ENCODE data around the gene PALM3.
"Not testable (repeated sequence)": the region's sequence is repeated elsewhere in the genome, so short reads cannot be mapped to it uniquely, and the experiment has no call there.

Gene PALM3

DNA sequence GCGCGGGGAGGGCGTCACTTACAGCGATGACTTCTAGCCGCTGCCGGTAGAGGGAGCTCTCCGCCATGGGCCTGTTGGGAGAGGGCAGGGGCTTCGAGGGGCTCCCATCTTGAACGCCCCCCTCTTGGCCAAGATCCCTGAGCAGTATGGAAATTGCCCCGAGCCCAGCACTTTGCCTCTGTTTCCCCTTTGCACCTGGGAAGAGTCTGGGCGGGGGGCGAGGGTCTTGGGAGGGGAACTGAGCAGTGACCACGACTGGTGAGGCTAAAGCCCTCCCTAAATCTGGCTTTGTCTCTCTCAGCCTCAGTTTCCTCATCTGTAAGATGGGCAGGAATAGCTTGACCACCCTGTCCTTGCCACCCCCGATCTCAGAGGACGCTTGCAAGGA, 2.8 kb downstream of the PALM3 start:
- DNase-seq, result no peak

DNA sequence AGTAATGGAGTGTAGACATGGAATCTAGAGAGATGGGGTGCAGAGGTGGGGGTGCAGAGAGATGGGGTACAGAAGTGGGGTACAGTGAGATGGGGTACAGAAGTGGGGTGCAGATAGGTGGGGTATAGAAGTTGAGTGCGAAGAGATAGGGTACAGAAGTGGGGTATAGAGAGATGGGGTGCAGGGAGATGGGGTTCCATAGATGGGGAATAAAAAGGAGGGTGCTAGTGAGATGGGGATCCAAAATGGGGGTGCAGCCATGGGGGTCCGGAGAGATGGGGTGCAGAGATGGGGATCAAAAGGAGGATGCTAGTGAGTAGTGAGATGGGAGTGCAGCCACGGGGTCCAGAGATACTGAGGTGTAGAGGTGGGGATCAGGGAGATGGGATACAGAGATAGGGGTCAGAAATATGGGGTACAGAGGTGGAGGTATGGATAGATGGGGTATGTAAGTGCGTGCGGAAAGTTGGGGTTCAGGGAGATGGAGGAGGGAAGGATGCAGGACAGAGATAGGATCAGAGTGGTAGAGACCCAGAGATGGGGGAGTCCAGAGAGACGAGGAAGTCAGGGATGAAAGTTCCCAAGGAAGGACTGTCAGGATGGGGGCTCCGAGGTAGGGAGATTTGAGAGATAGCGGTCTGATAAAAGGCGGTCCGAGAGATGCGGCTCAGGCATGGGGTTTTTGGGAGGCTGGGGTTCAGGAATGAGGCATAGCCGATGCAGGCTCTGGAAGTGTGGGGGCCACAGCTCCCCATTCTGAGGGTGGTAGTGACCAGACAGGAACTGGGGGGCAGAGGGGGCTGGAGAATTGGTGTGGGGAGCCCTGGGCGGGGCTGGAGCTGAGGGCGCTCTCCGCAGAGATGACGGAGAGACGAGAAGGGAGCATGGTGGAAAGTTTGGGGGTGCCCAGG, 3.4 kb downstream of the PALM3 start:
- DNase-seq, result no peak

DNA sequence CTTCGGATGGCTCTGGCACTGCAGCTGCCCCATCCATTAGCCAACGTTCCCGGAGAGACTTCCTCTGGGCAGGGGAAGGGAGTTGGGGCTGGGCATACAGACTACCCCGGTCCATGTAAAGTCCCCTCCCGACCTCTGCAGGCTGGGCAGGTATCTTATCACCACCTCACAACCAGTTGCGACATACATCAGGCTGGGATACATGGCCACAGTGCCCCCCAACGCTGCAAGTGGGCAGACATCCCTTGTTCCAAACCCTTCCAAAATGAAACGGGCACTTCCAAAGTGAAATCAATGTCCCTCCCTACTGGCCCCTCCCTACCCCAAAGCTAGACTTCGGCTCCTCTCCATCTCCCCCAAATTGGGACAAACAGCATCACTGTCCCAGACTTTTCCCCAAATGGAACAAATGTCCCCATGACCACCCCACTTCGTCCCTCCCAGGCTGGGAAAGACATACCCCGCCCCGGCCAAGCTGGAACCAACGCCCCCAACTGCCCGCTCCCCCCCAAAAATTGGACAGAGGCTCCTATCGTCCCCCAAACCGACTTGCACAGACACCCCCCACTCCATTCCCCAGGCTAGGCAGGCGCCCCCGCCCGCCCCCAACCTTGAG, 5.0 kb downstream of the PALM3 start:
- no peak for DNase-seq

DNA sequence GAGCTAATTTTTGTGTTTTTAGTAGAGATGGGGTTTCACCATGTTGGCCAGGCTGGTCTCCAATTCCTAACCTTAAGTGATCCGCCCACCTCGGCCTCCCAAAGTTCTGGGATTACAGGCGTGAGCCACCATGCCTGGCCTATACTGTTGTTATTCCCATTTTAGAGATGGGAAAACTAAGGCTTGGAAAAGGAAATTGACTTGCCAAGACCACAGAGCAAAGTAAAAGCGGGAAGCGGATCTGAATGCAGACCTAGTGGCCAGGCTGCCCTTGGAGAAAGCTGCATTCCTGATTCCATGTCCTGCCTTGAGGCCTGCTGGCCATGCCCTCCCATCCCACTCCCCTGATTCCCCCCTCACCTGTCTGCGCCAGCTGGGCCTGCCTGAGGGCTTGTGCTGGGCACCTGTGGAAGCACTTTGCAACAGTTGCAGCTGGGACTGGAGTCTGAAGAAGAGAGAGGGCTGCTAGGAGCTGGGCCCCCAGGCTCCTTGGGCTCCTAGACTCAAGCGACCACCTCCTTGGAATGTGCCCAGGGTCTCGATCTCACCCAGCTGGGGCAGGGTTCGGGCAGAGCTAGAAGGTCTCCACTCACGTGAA, 5.7 kb downstream of the PALM3 start:
- no peak for DNase-seq

DNA sequence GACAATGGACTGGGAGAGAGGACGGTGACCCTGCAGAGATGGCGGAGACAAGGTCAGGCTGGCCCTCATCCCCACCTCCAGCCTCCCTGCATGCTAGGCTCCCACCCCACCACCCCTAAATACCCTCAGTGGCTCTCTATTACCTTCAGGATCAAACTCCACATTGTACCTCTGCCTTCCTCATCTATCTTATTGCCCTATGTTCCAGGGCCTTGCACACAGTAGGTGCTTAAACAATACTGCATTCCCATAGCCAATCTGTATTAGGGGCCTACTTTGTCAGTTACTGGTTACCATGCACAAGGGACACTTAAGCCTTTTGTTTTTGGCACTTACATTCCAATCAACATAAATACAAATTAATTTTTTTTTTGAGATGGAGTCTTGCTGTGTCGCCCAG, 6.5 kb downstream of the PALM3 start:
- DNase-seq, result no peak

DNA sequence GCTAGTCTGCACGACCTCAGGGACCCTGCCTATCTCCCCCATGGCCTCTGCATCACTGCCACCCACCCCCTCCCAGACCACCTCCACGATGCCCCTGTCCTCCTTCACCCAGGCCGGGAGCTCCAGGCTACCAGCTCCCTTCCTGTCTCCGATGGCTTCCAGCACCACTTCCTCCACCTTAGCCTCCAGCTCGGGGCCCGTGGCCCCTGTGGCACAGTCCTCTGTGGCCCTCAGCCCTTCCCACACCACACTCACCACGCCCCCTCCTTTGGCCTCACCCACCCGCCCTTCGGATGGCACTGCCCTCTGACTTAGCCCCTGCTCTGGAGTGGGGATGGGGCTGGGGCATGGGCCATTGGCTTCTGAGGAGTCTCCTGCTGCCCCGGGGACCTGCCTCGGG, 7.2 kb downstream of the PALM3 start:
- DNase-seq, result no peak

DNA sequence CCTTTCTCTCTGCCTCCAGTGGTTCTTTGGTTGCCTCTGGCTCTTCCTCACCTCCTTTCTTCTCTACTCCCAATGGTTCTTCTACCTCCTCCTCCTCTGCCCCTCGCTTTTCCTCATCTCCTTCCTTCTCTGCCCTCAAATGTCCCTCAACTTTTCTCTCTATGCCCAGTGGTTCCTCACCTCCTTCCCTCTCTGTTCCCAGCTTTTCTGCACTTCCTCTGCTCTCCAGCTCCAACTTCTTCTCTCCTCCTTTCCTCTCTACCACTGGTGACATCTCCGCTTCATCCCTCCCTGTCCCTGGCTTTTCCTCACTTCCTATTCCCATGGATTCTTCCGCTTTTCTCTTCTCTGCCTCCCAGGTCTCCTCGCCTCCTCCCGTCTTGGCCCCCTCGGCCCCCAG, 7.8 kb downstream of the PALM3 start:
- no peak for DNase-seq

DNA sequence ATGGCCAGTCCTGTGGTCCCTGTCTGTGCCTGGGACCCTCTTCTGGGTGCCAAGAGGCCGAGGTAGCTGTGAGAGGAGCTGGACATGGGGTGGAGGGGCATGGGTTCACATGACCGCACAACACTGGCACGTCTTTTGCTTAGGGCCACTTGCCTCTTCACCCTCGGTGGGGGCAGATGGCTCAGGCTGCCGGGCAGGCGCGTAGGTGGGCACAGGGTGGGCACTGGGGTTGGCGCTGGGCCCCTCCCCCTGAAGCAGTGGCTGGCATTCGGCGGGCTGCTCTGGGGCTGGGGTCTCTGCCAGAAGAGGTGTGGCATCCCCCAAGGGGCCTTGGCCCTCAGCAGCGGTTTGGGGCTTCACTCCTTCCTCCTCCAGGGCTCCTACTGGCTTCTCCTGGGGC, 8.4 kb downstream of the PALM3 start:
- DNase-seq, result no peak

DNA sequence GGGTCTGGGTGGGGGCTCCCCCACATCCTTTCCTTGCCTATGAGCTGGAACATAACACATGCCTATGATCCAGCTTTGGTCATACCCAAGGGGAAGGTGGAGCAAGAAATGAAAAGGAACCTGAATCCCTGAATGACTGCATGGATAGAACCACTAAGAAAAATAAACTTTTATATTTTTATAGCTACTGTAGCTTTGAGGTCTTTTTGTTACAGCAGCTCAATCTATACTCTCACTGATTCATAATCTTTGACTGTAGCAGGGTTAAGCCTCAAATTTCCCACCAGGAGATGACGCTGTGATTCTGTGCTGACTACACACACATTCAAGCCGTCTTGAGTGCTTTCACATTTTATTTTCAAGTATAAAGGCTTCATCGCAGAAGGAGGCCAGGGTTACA, 8.8 kb downstream of the PALM3 start:
- no peak for DNase-seq

DNA sequence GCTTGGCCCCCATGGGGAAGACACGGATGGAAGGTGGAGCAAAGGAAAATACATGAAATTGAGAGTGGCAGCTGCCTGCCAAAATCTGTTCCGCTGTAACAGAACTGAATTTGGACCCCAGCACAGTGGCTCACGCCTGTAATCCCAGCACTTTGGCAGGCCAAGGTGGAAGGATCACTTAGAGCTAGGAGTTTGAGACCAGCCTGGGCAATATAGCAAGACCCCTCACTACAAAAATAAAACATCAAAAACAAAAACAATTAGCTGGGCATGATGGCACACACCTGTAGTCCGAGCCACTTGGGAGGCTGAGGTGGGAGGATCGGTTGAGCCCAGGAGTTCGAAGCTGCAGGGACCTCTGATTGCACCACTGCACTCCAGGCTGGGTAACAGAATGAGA, 9.4 kb downstream of the PALM3 start:
- DNase-seq, result no peak

DNA sequence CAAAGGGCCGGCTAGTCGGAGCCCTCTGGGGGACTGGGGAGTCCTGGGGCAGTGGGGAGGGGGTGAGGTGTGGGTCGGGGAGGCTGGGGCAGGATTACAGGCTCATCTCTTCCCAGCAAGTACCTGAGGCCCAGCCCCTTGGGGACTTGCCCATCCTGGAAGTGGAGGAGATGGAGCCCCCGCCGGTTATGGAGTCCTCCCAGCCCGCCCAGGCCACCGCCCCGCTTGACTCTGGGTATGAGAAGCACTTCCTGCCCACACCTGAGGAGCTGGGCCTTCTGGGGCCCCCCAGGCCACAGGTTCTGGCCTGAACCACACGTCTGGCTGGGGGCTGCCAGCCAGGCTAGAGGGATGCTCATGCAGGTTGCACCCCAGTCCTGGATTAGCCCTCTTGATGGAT, 9.9 kb downstream of the PALM3 start:
- DNase-seq, result no peak

DNA sequence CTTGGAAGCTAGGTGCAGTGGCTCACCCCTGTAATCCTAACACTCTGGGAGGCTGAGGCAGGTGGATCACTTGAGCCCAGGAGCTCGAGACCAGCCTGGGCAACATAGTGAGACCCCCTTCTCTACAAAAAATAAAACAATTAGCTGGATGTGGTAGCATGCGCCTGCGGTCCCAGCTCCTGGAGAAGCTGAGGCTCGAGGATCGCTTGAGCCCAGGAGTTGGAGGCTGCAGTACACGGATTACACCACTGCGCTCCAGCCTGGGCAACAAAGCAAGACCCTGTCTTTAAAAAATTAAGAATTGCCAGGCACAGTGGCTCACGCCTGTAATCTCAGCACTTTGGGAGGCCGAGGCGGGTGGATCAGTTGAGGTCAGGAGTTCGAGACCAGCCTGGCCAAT, 10.9 kb downstream of the PALM3 start:
- not testable (repeated sequence) for DNase-seq

DNA sequence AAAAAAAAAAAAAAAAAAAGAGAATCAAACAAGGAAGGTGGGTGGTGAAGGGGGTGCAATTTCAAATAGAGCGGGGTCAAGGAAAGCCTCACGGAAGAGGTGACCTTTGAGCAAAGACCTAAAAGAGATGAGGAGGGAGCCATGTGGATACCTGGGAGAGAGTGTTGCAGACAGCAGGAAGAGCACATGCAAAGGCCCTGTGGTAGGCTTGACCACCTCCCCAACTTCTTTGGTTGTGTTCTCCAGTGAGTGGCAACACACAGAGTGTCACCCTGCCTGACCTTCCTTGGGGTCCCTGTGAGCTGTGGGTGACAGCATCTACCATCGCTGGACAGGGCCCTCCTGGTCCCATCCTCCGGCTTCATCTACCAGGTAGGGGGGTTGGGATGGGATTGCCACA, 11.4 kb downstream of the PALM3 start:
- DNase-seq, result no peak

DNA sequence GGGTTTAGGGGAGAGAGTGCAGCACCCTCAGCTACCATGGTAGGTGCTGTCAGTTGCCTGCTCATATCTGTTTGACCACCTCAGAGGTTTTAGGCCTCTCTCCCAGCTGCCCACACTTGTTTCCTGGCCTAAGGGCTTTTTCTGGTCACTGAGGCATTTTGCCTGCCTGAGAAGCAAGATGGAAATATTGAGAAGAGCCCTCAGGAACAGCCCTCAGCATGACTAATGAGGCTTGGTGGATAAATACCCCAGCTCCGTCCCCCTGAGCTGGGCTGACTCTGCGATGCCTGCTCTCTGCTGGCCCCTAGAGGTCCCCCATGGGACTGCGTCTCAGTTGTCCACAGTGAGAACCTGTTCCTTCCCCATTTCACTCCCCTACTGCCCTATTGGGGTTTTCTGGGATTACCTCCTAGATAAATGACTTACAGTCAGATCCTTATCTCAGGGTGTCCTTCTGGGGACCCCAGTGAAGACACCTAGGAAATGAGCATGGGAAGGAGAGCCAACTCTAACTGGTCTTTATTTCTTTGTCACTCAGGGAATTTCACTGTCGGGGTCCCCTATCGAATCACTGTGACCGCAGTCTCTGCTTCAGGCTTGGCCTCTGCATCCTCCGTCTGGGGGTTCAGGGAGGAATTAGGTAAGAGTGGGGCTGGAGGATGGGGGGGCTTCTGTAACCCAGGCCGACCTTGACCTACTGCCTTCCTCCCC, 13.3 kb downstream of the PALM3 start:
- peak; percentile 4 for DNase-seq

DNA sequence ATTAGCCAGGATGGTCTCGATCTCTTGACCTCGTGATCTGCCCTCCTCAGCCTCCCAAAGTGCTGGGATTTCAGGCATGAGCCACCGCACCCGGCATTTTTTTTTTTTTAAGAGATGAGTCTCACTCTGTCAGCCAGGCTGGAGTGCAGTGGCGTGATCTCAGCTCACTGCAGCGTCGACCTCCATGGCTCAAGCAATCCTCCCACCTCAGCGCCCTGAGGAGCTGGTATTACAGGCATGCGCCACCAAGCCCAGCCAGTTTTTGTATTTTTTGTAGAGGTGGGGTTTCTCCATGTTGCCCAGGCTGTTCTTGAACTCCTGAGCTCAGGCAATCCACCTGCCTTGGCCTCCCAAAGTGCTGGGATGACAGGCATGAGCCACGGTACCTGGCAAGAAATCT, 14.0 kb downstream of the PALM3 start:
- not testable (repeated sequence) for DNase-seq

DNA sequence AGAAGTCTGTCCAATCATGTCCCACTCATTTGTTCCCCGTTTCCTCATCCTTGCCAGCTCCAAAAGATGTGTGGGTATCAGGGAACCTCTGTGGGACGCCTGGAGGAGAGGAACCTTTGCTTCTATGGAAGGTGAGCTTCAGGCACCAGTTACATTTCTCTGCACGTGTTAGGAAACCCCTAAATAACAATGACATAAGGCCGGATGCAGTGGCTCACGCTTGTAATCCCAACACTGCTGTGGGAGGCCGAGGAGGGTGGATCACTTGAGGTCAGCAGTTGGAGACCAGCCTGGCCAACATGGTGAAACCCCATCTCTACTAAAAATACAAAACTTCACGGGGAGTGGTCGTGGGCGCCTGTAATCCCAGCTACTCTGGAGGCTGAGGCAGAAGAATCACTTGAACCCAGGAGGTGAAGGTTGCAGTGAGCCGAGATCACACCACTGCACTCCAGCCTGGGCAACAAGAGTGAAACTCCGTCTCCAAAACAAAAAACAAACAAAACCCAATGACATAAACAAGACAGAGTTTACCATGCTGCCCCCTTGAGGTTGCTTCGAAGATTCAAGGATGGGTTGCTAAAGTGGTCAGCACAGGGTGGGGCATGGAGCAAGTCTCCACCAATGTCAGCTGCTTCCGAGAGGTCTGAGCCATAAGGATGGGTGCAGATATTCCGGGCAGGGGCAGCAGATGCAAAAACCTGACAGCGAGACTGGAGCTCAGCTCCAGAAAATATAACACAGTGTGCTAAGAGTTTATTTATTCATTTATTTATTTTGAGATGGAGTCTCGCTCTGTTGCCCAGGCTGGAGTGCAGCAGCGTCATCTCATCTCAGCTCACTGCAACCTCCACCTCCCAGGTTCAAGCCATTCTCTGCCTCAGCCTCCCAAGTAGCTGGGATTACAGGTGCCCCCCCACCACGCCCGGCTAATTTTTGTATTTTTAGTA, 18.9 kb downstream of the PALM3 start:
- DNase-seq, result peak; percentile 23

DNA sequence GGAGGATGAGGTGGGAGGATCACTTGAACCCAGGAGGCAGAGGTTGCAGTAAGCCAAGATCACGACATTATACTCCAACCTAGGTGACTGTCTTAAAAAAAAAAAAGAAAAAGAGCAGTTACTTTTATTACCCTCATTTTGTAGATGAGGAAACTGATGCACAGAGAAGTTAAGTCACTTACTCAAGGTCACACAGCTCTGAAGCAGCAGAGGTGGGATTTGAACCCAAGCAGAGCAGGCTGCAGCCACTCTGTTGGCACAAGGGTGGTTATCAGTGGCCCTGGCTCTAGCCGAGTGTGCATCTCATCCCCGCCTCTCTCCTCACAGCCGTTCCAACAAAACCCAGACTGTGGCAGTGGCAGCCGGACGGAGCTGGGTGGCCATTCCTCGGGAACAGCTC, 22.7 kb downstream of the PALM3 start:
- no peak for DNase-seq

DNA sequence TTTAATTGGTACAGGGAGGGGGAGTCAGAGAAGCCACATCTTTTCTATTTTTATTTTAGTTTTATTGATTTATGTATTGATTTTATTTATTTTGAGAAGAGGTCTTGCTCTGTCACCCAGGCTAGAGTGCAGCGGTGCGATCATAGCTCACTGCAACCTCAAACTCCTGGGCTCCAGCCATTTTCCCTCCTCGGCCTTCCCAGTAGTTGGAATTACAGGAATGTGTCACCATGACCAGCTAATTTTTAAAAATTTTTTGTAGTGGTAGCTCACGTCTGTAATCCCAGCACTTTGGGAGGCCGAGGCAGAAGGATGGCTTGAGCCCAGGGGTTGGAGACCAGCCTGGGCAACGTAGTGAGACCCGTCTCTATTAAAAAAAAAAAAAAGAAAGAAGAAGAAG, 26.2 kb downstream of the PALM3 start:
- DNase-seq, result no peak

DNA sequence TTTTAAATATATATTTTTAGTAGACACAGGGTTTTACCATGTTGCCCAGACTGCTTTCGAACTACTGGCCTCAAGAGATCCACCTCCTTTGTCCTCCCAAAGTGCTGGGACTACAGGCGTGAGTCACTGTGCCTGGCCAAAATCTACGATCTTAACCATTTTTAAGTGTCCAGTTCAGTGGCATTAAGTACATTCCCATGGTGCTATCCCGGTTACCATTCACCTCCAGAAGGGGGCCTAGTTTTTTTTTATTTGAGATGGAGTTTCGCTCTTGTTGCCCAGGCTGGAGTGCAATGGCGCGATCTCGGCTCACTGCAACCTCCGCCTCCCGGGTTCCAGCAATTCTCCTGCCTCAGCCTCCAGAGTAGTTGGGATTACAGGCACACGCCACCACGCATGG, 26.7 kb downstream of the PALM3 start:
- not testable (repeated sequence) for DNase-seq

DNA sequence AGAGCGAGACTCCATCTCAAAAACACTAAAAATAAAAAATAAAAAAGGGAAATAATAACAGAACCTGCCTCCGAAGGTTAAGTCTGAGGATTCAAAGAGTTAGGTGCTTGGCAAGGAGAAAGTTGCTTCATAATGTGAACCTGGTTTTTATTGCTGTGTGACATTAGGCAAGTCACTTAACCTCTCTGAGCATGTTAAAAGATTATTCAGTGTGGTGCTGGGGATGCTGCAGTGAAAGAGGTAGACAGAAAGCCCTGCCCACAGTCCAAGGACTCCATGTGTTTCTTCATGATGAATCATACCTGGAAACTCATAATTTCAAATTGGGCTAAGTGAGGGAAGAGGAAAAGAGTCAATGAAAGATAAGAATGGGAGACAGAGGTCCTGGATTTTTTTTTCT, 27.9 kb downstream of the PALM3 start:
- DNase-seq, result no peak

DNA sequence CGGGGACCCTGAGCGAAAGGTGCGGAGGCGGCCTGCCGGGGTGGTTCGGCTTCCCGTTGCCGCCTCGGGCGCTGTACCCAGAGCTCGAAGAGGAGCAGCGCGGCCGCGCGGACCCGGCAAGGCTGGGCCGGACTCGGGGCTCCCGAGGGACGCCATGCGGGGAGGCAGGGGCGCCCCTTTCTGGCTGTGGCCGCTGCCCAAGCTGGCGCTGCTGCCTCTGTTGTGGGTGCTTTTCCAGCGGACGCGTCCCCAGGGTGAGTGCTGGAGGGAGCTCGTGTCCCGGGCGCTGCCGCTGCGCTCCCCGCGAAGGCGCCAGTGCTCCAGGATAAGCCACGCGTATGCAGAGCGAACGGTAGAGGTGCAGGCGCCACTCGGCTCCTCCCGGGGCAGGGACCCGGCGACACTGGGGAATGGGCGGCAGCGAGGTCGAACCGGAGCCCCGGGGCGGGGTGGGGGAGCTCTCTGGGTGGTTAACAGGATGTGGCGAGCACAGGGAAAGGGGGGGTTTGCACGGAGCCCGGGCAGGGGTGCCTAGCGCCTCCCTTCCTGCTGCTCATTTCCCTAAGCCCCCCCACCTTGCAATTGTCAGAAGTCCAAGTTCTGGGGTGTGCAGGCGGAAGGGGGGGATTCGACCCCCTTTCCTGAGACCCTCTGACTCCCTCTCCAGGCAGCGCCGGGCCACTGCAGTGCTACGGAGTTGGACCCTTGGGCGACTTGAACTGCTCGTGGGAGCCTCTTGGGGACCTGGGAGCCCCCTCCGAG, 30.0 kb downstream of the PALM3 start, which contains the start of gene IL27RA:
Gene IL27RA, plus strand, starts transcription at position 44 of the 762 bp plus-strand sequence. Its CDS starts 111 bp downstream, at position 155.
- peak; percentile 46 for DNase-seq
